ENCODE results near the gene CFAP119. TPM values are rescaled to one million over a fixed set of nuclear protein-coding genes. Genes with fewer than 3 reads are reported as not detected.

Gene CFAP119
- total RNA-seq, 3 donors from 2014 or later (not counting 1 experiment from before 2014, with no cell fraction given) = 3.4 to 5.1 (median 4.9) TPM

- WGBS (ENCODE audit: insufficient coverage) = 97% methylated on average over 5 of the region's 6 CpGs
- no peaks in the 10 kb centered on the region for H3K9me3 Mint-ChIP-seq
Measured at GRCh38 chr16:30779596-30779995, 17.7 kb upstream of the CFAP119 start.

DNA sequence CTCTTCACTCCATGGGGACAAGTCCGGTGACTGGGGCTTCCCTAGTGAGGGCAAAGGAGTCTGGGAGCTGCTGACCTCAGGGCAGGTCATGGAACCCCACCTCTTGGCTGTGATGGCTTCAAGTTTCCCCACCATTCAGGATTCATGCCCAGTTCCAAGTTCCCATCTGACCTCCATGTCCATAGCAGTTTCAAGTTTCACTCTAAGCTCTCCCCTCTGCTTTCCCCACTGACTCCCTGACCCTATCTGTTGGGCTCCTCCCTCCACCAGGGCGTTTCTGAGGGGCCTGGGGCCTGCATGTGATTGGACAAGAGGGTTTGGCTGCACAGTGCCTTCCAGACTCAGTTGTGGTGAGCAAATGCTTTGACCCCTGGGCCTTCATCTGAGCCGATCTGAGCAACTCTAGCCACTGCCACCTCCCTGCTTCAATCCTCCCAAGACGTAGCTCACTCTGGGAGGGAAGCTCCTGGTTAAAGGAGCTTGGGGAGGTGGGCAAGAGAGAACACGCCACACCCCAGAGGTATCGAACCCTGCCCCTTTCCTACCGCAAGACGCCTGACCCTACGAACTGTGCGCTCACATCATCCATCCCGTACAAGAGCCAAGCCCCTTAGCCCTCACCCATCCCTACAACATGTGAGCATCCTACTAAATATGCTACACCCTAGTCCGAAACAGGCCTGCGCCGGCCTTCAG, 16.8 kb upstream of the CFAP119 start:
- H3K9me3 ChIP-seq (ENCODE audit: control insufficient read depth, insufficient read depth, low read length) = no peaks in the 10 kb centered on the region
- intact Hi-C loops (cut with micrococcal nuclease) = no loop called here
- no peak overlapping the region for H3K27ac ChIP-seq (ENCODE audit: low read length)
- peaks cover 5% of the 10 kb centered on the region for H3K36me3 ChIP-seq (ENCODE audit: control insufficient read depth, insufficient read depth, low read length)
- no peak overlapping the region for H3K4me3 Mint-ChIP-seq
- DNase-seq (no peak), ATAC-seq (no peak)
- H3K36me3 Mint-ChIP-seq = no peaks in the 10 kb centered on the region
- H3K27me3 Mint-ChIP-seq (ENCODE audit: low read depth in 2 of 2) = peaks cover 0 to 9% of the 10 kb centered on the region in 2 donors
- H3K27me3 ChIP-seq (ENCODE audit: control insufficient read depth, insufficient read depth, low read length) = no peaks in the 10 kb centered on the region
- H3K4me3 ChIP-seq (ENCODE audit: low read length) = no peak overlapping the region
- no peak for TF ChIP-seq CTCF (IDR thresholded peaks at IDR 0.05)
- peaks cover 19% of the 10 kb centered on the region for H3K4me1 ChIP-seq (ENCODE audit: control insufficient read depth, insufficient read depth, low read length)
- no peak overlapping the region for H3K27ac Mint-ChIP-seq
- H3K9me3 Mint-ChIP-seq = no peaks in the 10 kb centered on the region
- WGBS (ENCODE audit: insufficient coverage) = 94% methylated on average over 12 of the region's 14 CpGs
- H3K4me1 Mint-ChIP-seq = peaks cover 17 to 23% of the 10 kb centered on the region in 2 donors

More at GRCh38 chr16:30779596-30779995, 17.7 kb upstream of the CFAP119 start:
- Histone ChIP-seq H3K4me1 (ENCODE audit: control insufficient read depth, insufficient read depth, low read length) (peaks cover 19% of the 10 kb centered on the region), H3K27me3 (ENCODE audit: control insufficient read depth, insufficient read depth, low read length) (no peaks in the 10 kb centered on the region), H3K36me3 (ENCODE audit: control insufficient read depth, insufficient read depth, low read length) (no peaks in the 10 kb centered on the region), H3K9me3 (ENCODE audit: control insufficient read depth, insufficient read depth, low read length) (no peaks in the 10 kb centered on the region), H3K4me3 (ENCODE audit: low read length) (no peak overlapping the region), H3K27ac (ENCODE audit: low read length) (no peak overlapping the region)
- ATAC-seq = no peak
- peaks cover 0 to 9% of the 10 kb centered on the region in 2 donors for H3K27me3 Mint-ChIP-seq (ENCODE audit: low read depth in 2 of 2)
- no peak for DNase-seq
- H3K27ac Mint-ChIP-seq = no peak overlapping the region
- no peaks in the 10 kb centered on the region for H3K36me3 Mint-ChIP-seq
- intact Hi-C loops (cut with micrococcal nuclease) = no loop called here
- H3K4me3 Mint-ChIP-seq = no peak overlapping the region
- peaks cover 14 to 20% of the 10 kb centered on the region in 2 donors for H3K4me1 Mint-ChIP-seq
- TF ChIP-seq CTCF (IDR thresholded peaks at IDR 0.05) = no peak

DNA sequence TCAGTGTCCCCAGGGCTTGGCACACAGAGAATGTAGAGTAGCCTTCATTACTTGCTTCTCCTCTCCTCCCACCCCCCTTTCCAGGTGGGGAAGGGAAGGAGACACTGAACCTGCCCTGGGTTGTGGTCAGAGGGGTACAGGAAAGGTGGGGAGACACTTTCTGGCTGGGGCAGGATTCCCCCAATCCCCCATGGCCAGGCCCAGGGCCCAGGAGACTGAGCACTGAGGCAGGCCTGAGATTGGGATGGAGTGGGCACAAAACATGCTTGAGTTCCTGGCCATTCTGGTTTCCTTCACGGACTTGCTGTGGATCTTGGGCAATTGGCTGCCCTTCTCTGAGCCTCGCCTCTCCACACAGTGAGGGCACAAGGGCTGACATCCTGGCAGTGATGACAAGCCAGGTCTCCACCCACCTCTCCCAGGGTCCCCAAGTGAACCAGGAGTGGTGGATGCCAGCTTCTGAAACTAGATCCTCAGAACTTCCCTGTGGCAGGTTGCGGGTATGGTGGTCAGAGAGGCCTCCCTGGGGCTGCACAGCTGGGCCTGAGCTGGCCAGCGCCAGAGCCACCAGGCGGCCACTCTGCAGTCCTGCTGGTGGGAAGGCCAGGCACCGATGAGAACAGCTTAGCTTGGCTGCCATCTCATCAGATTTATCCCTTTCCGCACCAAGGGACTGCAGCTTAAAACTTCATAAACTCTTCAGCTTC, 15.9 kb upstream of the CFAP119 start:
- peak overlapping the region; percentile 65 for H3K4me3 Mint-ChIP-seq
- intact Hi-C loops (cut with micrococcal nuclease) = no loop called here

More for the DNA sequence above, 15.9 kb upstream of the CFAP119 start:
- DNase-seq = no peak
- H3K4me3 ChIP-seq (ENCODE audit: low read length) = no peak overlapping the region
- peaks cover 13% of the 10 kb centered on the region for H3K36me3 ChIP-seq (ENCODE audit: control insufficient read depth, insufficient read depth, low read length)
- Mint-ChIP-seq H3K27ac (peak overlapping the region in 1 of 2 donors; percentile 48), H3K36me3 (peaks cover 3% of the 10 kb centered on the region), H3K4me1 (peaks cover 23 to 29% of the 10 kb centered on the region in 2 donors), H3K27me3 (ENCODE audit: low read depth in 2 of 2) (peaks cover 0 to 9% of the 10 kb centered on the region in 2 donors), H3K9me3 (no peaks in the 10 kb centered on the region)
- WGBS (ENCODE audit: insufficient coverage) = 96% methylated on average over 7 of the region's 7 CpGs
- no peaks in the 10 kb centered on the region for H3K9me3 ChIP-seq (ENCODE audit: control insufficient read depth, insufficient read depth, low read length)
- no peak for ATAC-seq
- H3K4me1 ChIP-seq (ENCODE audit: control insufficient read depth, insufficient read depth, low read length) = peaks cover 19% of the 10 kb centered on the region
- no peak overlapping the region for H3K27ac ChIP-seq (ENCODE audit: low read length)
- TF ChIP-seq CTCF (IDR thresholded peaks at IDR 0.05) = no peak
- H3K27me3 ChIP-seq (ENCODE audit: control insufficient read depth, insufficient read depth, low read length) = no peaks in the 10 kb centered on the region
